OCI-M1 (cell line): ENCODE results near the gene SLC8A1.

Experiments
- DNase-seq: peaks from one replicate; lab custom pipeline; 2025; lab: John Stamatoyannopoulos, UW

Gene SLC8A1

GRCh38 chr2:40421631-40422297 lies 30.1 kb downstream of the SLC8A1 start:
- no peak for DNase-seq

- DNase-seq, result no peak
These were observed 31.4 kb downstream of the SLC8A1 start for GRCh38 chr2:40420478-40420877.

- no peak for DNase-seq
These were observed 32.5 kb downstream of the SLC8A1 start for GRCh38 chr2:40419364-40419762.

- DNase-seq, result no peak
These were observed 33.1 kb downstream of the SLC8A1 start for GRCh38 chr2:40418614-40419363.

GRCh38 chr2:40416486-40416885 lies 35.4 kb downstream of the SLC8A1 start:
- no peak for DNase-seq

GRCh38 chr2:40415391-40415790 lies 36.5 kb downstream of the SLC8A1 start:
- no peak for DNase-seq

- DNase-seq, result no peak
These were observed 39.4 kb downstream of the SLC8A1 start for GRCh38 chr2:40412456-40412855.

- DNase-seq, result no peak
These were observed 41.2 kb downstream of the SLC8A1 start for GRCh38 chr2:40410695-40411094.

- DNase-seq, result no peak
These were observed 42.2 kb downstream of the SLC8A1 start for GRCh38 chr2:40409734-40410133.

- no peak for DNase-seq
These were observed 45.2 kb downstream of the SLC8A1 start for GRCh38 chr2:40406485-40407289.

GRCh38 chr2:40405465-40405864 lies 46.4 kb downstream of the SLC8A1 start:
- DNase-seq, result no peak

GRCh38 chr2:40404517-40404916 lies 47.4 kb downstream of the SLC8A1 start:
- no peak for DNase-seq

- no peak for DNase-seq
These were observed 48.6 kb downstream of the SLC8A1 start for GRCh38 chr2:40403233-40403836.

GRCh38 chr2:40401896-40402295 lies 50.0 kb downstream of the SLC8A1 start:
- no peak for DNase-seq

- no peak for DNase-seq
These were observed 51.4 kb downstream of the SLC8A1 start for GRCh38 chr2:40400336-40400953.

- no peak for DNase-seq
These were observed 54.1 kb downstream of the SLC8A1 start for GRCh38 chr2:40397765-40398164.

GRCh38 chr2:40396124-40396523 lies 55.8 kb downstream of the SLC8A1 start:
- DNase-seq, result no peak

GRCh38 chr2:40395169-40396073 lies 56.5 kb downstream of the SLC8A1 start:
- DNase-seq, result no peak

GRCh38 chr2:40394597-40394996 lies 57.3 kb downstream of the SLC8A1 start:
- no peak for DNase-seq

GRCh38 chr2:40394031-40394430 lies 57.9 kb downstream of the SLC8A1 start:
- DNase-seq, result no peak

GRCh38 chr2:40388161-40388560 lies 63.7 kb downstream of the SLC8A1 start:
- DNase-seq, result no peak
